NCI-H1092 (cell line): ENCODE measurements around the gene FXYD7.

Experiments used
- DNase-seq: peaks from one replicate; lab custom pipeline; 2025; lab: John Stamatoyannopoulos, UW

The FXYD7 gene

GRCh38 chr19:35110974-35111373 lies 32.1 kb upstream of the FXYD7 start:
- DNase-seq, result no peak

- DNase-seq, result no peak
Observed at GRCh38 chr19:35112995-35113688, 29.9 kb upstream of the FXYD7 start.

- DNase-seq, result no peak
Observed at GRCh38 chr19:35114353-35115176, 28.5 kb upstream of the FXYD7 start.

- DNase-seq, result no peak
Observed at GRCh38 chr19:35115177-35115951, 27.7 kb upstream of the FXYD7 start, which contains the start of gene FXYD3. FXYD3 (plus strand) TSS chr19:35115823; CDS start chr19:35119377, 3,554 bp downstream.

GRCh38 chr19:35116072-35116801 lies 26.8 kb upstream of the FXYD7 start:
- no peak for DNase-seq

- DNase-seq, result no peak
Observed at GRCh38 chr19:35117116-35117515, 25.9 kb upstream of the FXYD7 start.

- no peak for DNase-seq
Observed at GRCh38 chr19:35117799-35118198, 25.3 kb upstream of the FXYD7 start.

- no peak for DNase-seq
Observed at GRCh38 chr19:35118268-35119020, 24.6 kb upstream of the FXYD7 start.

- no peak for DNase-seq
Observed at GRCh38 chr19:35119091-35119490, 24.0 kb upstream of the FXYD7 start.

GRCh38 chr19:35119578-35120155 lies 23.4 kb upstream of the FXYD7 start:
- DNase-seq, result no peak

GRCh38 chr19:35120492-35120891 lies 22.6 kb upstream of the FXYD7 start:
- no peak for DNase-seq

GRCh38 chr19:35120898-35121297 lies 22.2 kb upstream of the FXYD7 start:
- DNase-seq, result no peak

- no peak for DNase-seq
Observed at GRCh38 chr19:35122687-35123551, 20.1 kb upstream of the FXYD7 start.

GRCh38 chr19:35123573-35123972 lies 19.5 kb upstream of the FXYD7 start:
- DNase-seq, result no peak

GRCh38 chr19:35124098-35125060 lies 18.7 kb upstream of the FXYD7 start:
- no peak for DNase-seq

- DNase-seq, result no peak
Observed at GRCh38 chr19:35125270-35125717, 17.8 kb upstream of the FXYD7 start.

GRCh38 chr19:35125749-35126623 lies 17.1 kb upstream of the FXYD7 start:
- DNase-seq, result no peak

- no peak for DNase-seq
Observed at GRCh38 chr19:35126624-35126959, 16.5 kb upstream of the FXYD7 start.
